Mesenchymal stem cell (in vitro differentiated cells and primary cell): ENCODE results near the gene TIMP4. TPM values are rescaled to one million over a fixed set of nuclear protein-coding genes. Genes with fewer than 3 reads are reported as not detected.
A peak's percentile ranks its signal among the peaks of the same experiment; 100 is the strongest.

Experiments
- DNase-seq: peaks from one replicate; pipeline ENCODE4 v3.0.0-alpha.2; 2013
- H2AFZ ChIP-seq: one replicate; pipeline ENCODE4 v1.6.1; 2013; ENCODE audit warnings: low read depth, mild to moderate bottlenecking, control low read depth, inconsistent platforms, low read length, moderate library complexity
- H2AK5ac ChIP-seq: 2 replicates; pipeline ENCODE4 v1.6.1; 2013; ENCODE audit warnings: low read length, moderate library complexity, mild to moderate bottlenecking, inconsistent platforms; ENCODE audit not compliant: severe bottlenecking
- H2BK120ac ChIP-seq: one replicate; pipeline ENCODE4 v1.6.1; 2013; ENCODE audit warnings: low read depth, mild to moderate bottlenecking, inconsistent platforms, low read length, moderate library complexity
- H2BK12ac ChIP-seq, 2 experiments: one replicate each; pipeline ENCODE4 v1.6.1; 2013; ENCODE audit warnings: inconsistent platforms in 2 of 2, low read length in 2 of 2, mild to moderate bottlenecking in 2 of 2, moderate library complexity in 2 of 2, control low read depth in 1 of 2
- H2BK15ac ChIP-seq: one replicate; pipeline ENCODE4 v1.6.1; 2013; ENCODE audit warnings: mild to moderate bottlenecking, low read depth, inconsistent platforms; ENCODE audit not compliant: poor library complexity, severe bottlenecking
- H2BK5ac ChIP-seq: 2 replicates; pipeline ENCODE4 v1.6.1; 2013; ENCODE audit warnings: low read depth, mild to moderate bottlenecking, low read length, control low read depth, inconsistent platforms; ENCODE audit not compliant: poor library complexity, severe bottlenecking
- H3K14ac ChIP-seq, 2 experiments: one replicate each; pipeline ENCODE4 v1.6.1; 2013; ENCODE audit warnings: inconsistent platforms in 2 of 2, low read length in 2 of 2, control low read depth in 1 of 2, mild to moderate bottlenecking in 1 of 2, moderate library complexity in 1 of 2
- H3K18ac ChIP-seq, 2 experiments: one replicate each; pipeline ENCODE4 v1.6.1; 2013; ENCODE audit warnings: inconsistent platforms in 2 of 2, low read length in 2 of 2, control low read depth in 1 of 2, low read depth in 1 of 2, mild to moderate bottlenecking in 1 of 2
- H3K23ac ChIP-seq, 2 experiments: one replicate each; pipeline ENCODE4 v1.6.1; 2013; ENCODE audit warnings: inconsistent platforms in 2 of 2, low read length in 2 of 2, mild to moderate bottlenecking in 2 of 2, moderate library complexity in 2 of 2, control low read depth in 1 of 2
- H3K27ac ChIP-seq: 2 replicates; pipeline ENCODE4 v1.5.1; 2013; ENCODE audit warnings: mild to moderate bottlenecking, moderate library complexity, low read length, control low read depth, inconsistent platforms; ENCODE audit not compliant: poor library complexity, severe bottlenecking
- H3K27me3 ChIP-seq, 2 experiments: 2 replicates each; pipeline versions ENCODE4 v1.6.1 to v1.7.0; 2013; ENCODE audit warnings: low read length in 2 of 2, mild to moderate bottlenecking in 2 of 2, moderate library complexity in 2 of 2, control low read depth in 1 of 2, inconsistent platforms in 1 of 2; ENCODE audit not compliant: control insufficient read depth in 1 of 2, insufficient read depth in 1 of 2
- H3K36me3 ChIP-seq, 2 experiments: 2 replicates each; pipeline versions ENCODE4 v1.6.1 to v1.7.0; 2013; ENCODE audit warnings: low read length in 2 of 2, control low read depth in 1 of 2, inconsistent platforms in 1 of 2, low read depth in 1 of 2, mild to moderate bottlenecking in 1 of 2; ENCODE audit not compliant: insufficient read depth in 2 of 2, control insufficient read depth in 1 of 2
- H3K4ac ChIP-seq, 2 experiments: one replicate each; pipeline ENCODE4 v1.6.1; 2013; ENCODE audit warnings: inconsistent platforms in 2 of 2, low read length in 2 of 2, mild to moderate bottlenecking in 2 of 2, moderate library complexity in 2 of 2, control low read depth in 1 of 2, low read depth in 1 of 2
- H3K4me1 ChIP-seq: 2 replicates; pipeline ENCODE4 v1.6.1; 2013; ENCODE audit warnings: low read depth, low read length, control low read depth; ENCODE audit not compliant: control insufficient read depth, insufficient read depth
- H3K4me2 ChIP-seq: 2 replicates; pipeline ENCODE4 v1.6.1; 2013; ENCODE audit warnings: low read length, mild to moderate bottlenecking, inconsistent platforms; ENCODE audit not compliant: poor library complexity, severe bottlenecking
- H3K4me3 ChIP-seq, 2 experiments: 2 replicates each; pipeline versions ENCODE4 v1.5.1 to v1.7.0; 2013; ENCODE audit warnings: low read length in 2 of 2, mild to moderate bottlenecking in 2 of 2, control low read depth in 1 of 2, low read depth in 1 of 2; ENCODE audit not compliant: insufficient read depth in 1 of 2
- H3K79me1 ChIP-seq: replicated peaks from 2 replicates; pipeline ENCODE4 v1.6.1; 2013; ENCODE audit warnings: mild to moderate bottlenecking, control low read depth, low read length, inconsistent platforms; ENCODE audit not compliant: poor library complexity, severe bottlenecking
- H3K9ac ChIP-seq: 2 replicates; pipeline ENCODE4 v1.7.0; 2013; ENCODE audit warnings: mild to moderate bottlenecking, low read length, moderate library complexity
- H3K9me3 ChIP-seq: 2 replicates; pipeline ENCODE4 v1.7.0; 2013; ENCODE audit warnings: mild to moderate bottlenecking, low read length; ENCODE audit not compliant: control insufficient read depth
- H4K8ac ChIP-seq: one replicate; pipeline ENCODE4 v1.6.1; 2013; ENCODE audit warnings: inconsistent platforms, mild to moderate bottlenecking, low read length, moderate library complexity
- H4K91ac ChIP-seq: one replicate; pipeline ENCODE4 v1.6.1; 2013; ENCODE audit warnings: mild to moderate bottlenecking, low read length, inconsistent platforms
- WGBS: methylation state at CpG from one replicate; pipeline ENCODE4 v1.1.7; 2013; ENCODE audit warnings: mixed read lengths; 5-methylcytosine and 5-hydroxymethylcytosine counted together
- polyA plus RNA-seq, 2 experiments: library from polyadenylated mRNA; stranded (reverse); fragments of 200-250 nt; gene quantifications; one replicate each; pipeline ENCODE4 v1.2.3, GENCODE V29; 2013

The TIMP4 gene
- polyA plus RNA-seq (2013, experiment 1 of 2) = 6.6 TPM
- polyA plus RNA-seq (2013, experiment 2 of 2) = 6.6 TPM

DNA sequence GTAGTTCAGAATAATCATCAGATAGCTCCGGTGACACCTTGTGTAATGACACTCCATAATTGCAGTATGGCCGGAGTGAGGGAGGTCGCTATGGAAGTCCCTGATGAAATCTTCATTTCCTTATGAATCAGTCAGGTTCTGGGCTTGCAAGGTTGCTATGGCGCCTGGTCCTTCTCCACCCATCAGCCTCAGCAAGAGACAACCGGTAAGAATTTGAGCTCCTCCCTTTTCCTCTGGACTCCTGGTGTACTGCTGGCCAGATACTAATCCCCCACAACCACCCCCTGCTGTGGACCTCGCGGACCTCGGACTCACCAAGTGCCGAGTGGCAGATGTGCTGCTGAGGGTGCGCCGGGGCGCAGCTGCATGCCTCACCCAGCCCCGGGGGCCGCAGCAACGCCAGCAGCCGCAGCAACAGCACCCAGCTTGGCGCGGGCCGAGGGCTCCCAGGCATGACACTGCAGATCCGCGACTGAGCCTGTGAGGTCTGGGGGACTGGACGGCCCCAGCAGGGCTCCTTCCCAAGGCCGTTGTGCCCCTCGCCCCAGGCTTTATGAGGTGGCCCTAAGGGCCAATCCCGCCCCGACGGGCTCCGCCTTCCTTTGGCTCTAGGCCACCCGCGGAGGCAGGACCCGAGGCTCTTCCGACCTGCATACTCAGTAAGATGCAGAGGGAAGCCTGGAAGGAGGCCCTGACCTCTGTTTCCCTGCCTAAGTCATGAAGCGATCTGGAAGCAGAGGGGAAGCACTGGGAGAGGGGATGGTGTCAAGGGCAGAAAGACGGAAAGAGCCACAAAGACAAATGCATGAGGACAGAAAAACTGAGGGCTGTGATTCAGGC, at the start of gene TIMP4:
TIMP4 (minus strand) TSS at position 526 of the 840 bp plus-strand sequence; CDS start at position 454, 72 bp downstream.
- Histone ChIP-seq H3K9ac (peak within 1 kb of the TSS; percentile 75), H3K4me1 (peaks cover 20% of the 10 kb centered on the region), H3K36me3 (no peaks in the 10 kb centered on the region), H3K9me3 (no peaks in the 10 kb centered on the region), H2BK15ac (peak within 1 kb of the TSS; percentile 33), H2AK5ac (no peak within 1 kb of the TSS), H4K8ac (peak within 1 kb of the TSS; percentile 66), H3K18ac (peak within 1 kb of the TSS; percentile 57 to 81), H3K27me3 (no peaks in the 10 kb centered on the region), H3K14ac (peak within 1 kb of the TSS in 1 of 2 experiments; percentile 85), H3K23ac (no peak within 1 kb of the TSS), H2BK12ac (peak within 1 kb of the TSS in 1 of 2 experiments; percentile 77), H3K4me2 (peak within 1 kb of the TSS; percentile 80), H3K4me3 (peak within 1 kb of the TSS; percentile 52 to 75), H2BK5ac (no peak within 1 kb of the TSS), H3K79me1 (no peaks in the 10 kb centered on the region), H3K4ac (peak within 1 kb of the TSS; percentile 14 to 73), H2AFZ (peak within 1 kb of the TSS; percentile 85), H3K27ac (no peak within 1 kb of the TSS), H2BK120ac (no peak within 1 kb of the TSS), H4K91ac (peak within 1 kb of the TSS; percentile 70)
- DNase-seq = peak; percentile 46
- 36% methylated on average over 34 of the region's 34 CpGs for WGBS

GRCh38 chr3:12205171-12205570, 46.5 kb upstream of the TIMP4 start:
- no peak overlapping the region for H4K8ac ChIP-seq
- no peak overlapping the region for H2BK15ac ChIP-seq
- H2AK5ac ChIP-seq = no peak overlapping the region
- no peaks in the 10 kb centered on the region for H3K36me3 ChIP-seq
- no peak overlapping the region for H3K18ac ChIP-seq
- no peak overlapping the region for H3K14ac ChIP-seq
- no peak overlapping the region for H3K4me3 ChIP-seq
- no peak overlapping the region for H3K9ac ChIP-seq
- no peak overlapping the region for H4K91ac ChIP-seq
- H3K9me3 ChIP-seq = peaks cover 3% of the 10 kb centered on the region
- H3K4ac ChIP-seq = no peak overlapping the region
- peaks cover 2% of the 10 kb centered on the region for H3K4me1 ChIP-seq
- no peaks in the 10 kb centered on the region for H3K27me3 ChIP-seq
- no peaks in the 10 kb centered on the region for H3K79me1 ChIP-seq
- 98% methylated on average over 4 of the region's 4 CpGs for WGBS
- no peak overlapping the region for H3K23ac ChIP-seq
- no peak for DNase-seq
- H2BK12ac ChIP-seq = no peak overlapping the region
- H3K27ac ChIP-seq = no peak overlapping the region
- H3K4me2 ChIP-seq = no peak overlapping the region
- no peak overlapping the region for H2AFZ ChIP-seq
- no peak overlapping the region for H2BK5ac ChIP-seq
- H2BK120ac ChIP-seq = no peak overlapping the region

DNA sequence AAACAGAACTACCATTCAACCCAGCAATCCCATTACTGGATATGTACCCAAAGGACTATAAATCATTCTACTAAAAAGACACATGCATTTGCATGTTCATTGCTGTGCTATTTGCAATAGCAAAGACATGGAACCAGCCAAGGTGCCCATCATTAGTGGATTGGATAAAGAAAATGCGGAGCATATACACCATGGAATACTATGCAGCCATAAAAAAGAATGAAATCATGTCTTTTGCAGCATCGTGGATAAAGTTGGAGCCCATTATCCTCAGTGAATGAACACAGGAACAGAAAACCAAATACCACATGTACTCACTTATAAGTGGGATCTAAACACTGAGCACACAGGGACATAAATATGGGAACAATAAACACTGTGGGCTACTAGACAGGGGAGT, 43.1 kb upstream of the TIMP4 start:
- no peak overlapping the region for H3K18ac ChIP-seq
- no peaks in the 10 kb centered on the region for H3K27me3 ChIP-seq
- H3K4me3 ChIP-seq = no peak overlapping the region
- DNase-seq = no peak
- WGBS = 100% methylated on average over 2 of the region's 2 CpGs
- H3K27ac ChIP-seq = no peak overlapping the region
- no peak overlapping the region for H2AK5ac ChIP-seq
- H3K4ac ChIP-seq = no peak overlapping the region
- H4K91ac ChIP-seq = no peak overlapping the region
- H2BK12ac ChIP-seq = no peak overlapping the region
- H3K23ac ChIP-seq = no peak overlapping the region
- no peak overlapping the region for H2BK15ac ChIP-seq
- H2AFZ ChIP-seq = no peak overlapping the region
- H3K9ac ChIP-seq = no peak overlapping the region
- H3K36me3 ChIP-seq = no peaks in the 10 kb centered on the region
- H3K9me3 ChIP-seq = no peaks in the 10 kb centered on the region
- no peak overlapping the region for H3K4me2 ChIP-seq
- no peak overlapping the region for H3K14ac ChIP-seq
- H3K4me1 ChIP-seq = peaks cover 2% of the 10 kb centered on the region
- H2BK120ac ChIP-seq = no peak overlapping the region
- no peak overlapping the region for H4K8ac ChIP-seq
- no peaks in the 10 kb centered on the region for H3K79me1 ChIP-seq
- no peak overlapping the region for H2BK5ac ChIP-seq

- Histone ChIP-seq H2BK12ac (peak overlapping the region in 1 of 2 experiments; percentile 31), H3K18ac (no peak overlapping the region), H2BK5ac (no peak overlapping the region), H3K4ac (peak overlapping the region in 1 of 2 experiments; percentile 12), H4K8ac (no peak overlapping the region), H3K14ac (no peak overlapping the region), H3K9me3 (no peaks in the 10 kb centered on the region), H3K79me1 (no peaks in the 10 kb centered on the region), H2AK5ac (no peak overlapping the region), H3K23ac (no peak overlapping the region), H3K27ac (peak overlapping the region; percentile 20), H3K36me3 (no peaks in the 10 kb centered on the region), H3K27me3 (no peaks in the 10 kb centered on the region), H2AFZ (no peak overlapping the region), H3K4me2 (no peak overlapping the region), H3K4me1 (peaks cover 8% of the 10 kb centered on the region), H2BK120ac (no peak overlapping the region), H2BK15ac (no peak overlapping the region), H3K9ac (no peak overlapping the region), H4K91ac (no peak overlapping the region), H3K4me3 (no peak overlapping the region)
- peak; percentile 46 for DNase-seq
- 46% methylated on average over 3 of the region's 5 CpGs for WGBS
These were observed 39.6 kb upstream of the TIMP4 start for GRCh38 chr3:12198301-12198700.
